Ovary (tissue), 3 donors: Measurements from ENCODE around the gene KIF26B.

Source experiments
- CTCF ChIP-seq, 3 donors: fragments of 450-650 bp in 2 of 3; fragments of 200-600 bp in 1 of 3; IDR thresholded peaks; one replicate each; pipeline versions ENCODE4 v1.5.1 to v1.8.0; 2016 to 2022; ENCODE audit warnings: antibody characterized with exemption in 3 of 3, mild to moderate bottlenecking in 1 of 3
- EP300 ChIP-seq: sonication (generic); formaldehyde crosslinking; IDR thresholded peaks from one replicate; pipeline ENCODE4 v1.6.1; 2017; ENCODE audit warnings: antibody characterized with exemption
- POLR2A ChIP-seq: fragments of 450-650 bp; IDR thresholded peaks from one replicate; pipeline ENCODE4 v1.6.1; 2017; ENCODE audit warnings: antibody characterized with exemption, mild to moderate bottlenecking, moderate library complexity
- donor health status: DM: no; HTN: no; CAD: no.

GRCh38 chr1:245118806-245119205 lies 36.0 kb upstream of the KIF26B start:
- TF ChIP-seq EP300 = no peak
- no peak for TF ChIP-seq CTCF (IDR thresholded peaks at IDR 0.05)
- TF ChIP-seq POLR2A = no peak
